OCI-M2 (cell line): ENCODE measurements around the gene MAPK8.

Source experiments
- DNase-seq: peaks from one replicate; lab custom pipeline; 2025; ENCODE audit not compliant: unreplicated experiment; lab: John Stamatoyannopoulos, UW

Gene MAPK8

GRCh38 chr10:48459270-48460150 is 153.0 kb downstream of the MAPK8 start:
- DNase-seq, result no peak

GRCh38 chr10:48460182-48460581 is 153.7 kb downstream of the MAPK8 start:
- no peak for DNase-seq

- DNase-seq, result no peak
Observed at GRCh38 chr10:48461623-48462481, 155.4 kb downstream of the MAPK8 start.

- DNase-seq, result no peak
Observed at GRCh38 chr10:48462482-48463020, 156.1 kb downstream of the MAPK8 start.

- DNase-seq, result no peak
Observed at GRCh38 chr10:48463318-48464003, 157.0 kb downstream of the MAPK8 start.

- DNase-seq, result no peak
Observed at GRCh38 chr10:48464121-48464870, 157.8 kb downstream of the MAPK8 start.

- no peak for DNase-seq
Observed at GRCh38 chr10:48464871-48465736, 158.6 kb downstream of the MAPK8 start.

GRCh38 chr10:48465860-48466521 is 159.5 kb downstream of the MAPK8 start:
- no peak for DNase-seq

- DNase-seq, result no peak
Observed at GRCh38 chr10:48466611-48467240, 160.2 kb downstream of the MAPK8 start.

GRCh38 chr10:48467669-48468068 is 161.2 kb downstream of the MAPK8 start:
- no peak for DNase-seq

GRCh38 chr10:48468130-48468790 is 161.8 kb downstream of the MAPK8 start:
- no peak for DNase-seq

- no peak for DNase-seq
Observed at GRCh38 chr10:48468866-48469511, 162.5 kb downstream of the MAPK8 start.

GRCh38 chr10:48469516-48470020 is 163.1 kb downstream of the MAPK8 start:
- no peak for DNase-seq

- DNase-seq, result no peak
Observed at GRCh38 chr10:48470115-48470892, 163.8 kb downstream of the MAPK8 start.

- DNase-seq, result no peak
Observed at GRCh38 chr10:48470893-48471805, 164.7 kb downstream of the MAPK8 start.
